AML-193 (cell line): ENCODE measurements around the gene SLC24A3.
A peak's percentile ranks its signal among the peaks of the same experiment; 100 is the strongest.

ENCODE experiments used
- DNase-seq, 2 experiments: peaks; one replicate each; lab custom pipeline; 2025; lab: John Stamatoyannopoulos, UW

SLC24A3 gene

GRCh38 chr20:19714579-19714840, 502.1 kb downstream of the SLC24A3 start:
- DNase-seq, result no peak

GRCh38 chr20:19715986-19716385, 503.5 kb downstream of the SLC24A3 start:
- no peak for DNase-seq

GRCh38 chr20:19718880-19719279, 506.4 kb downstream of the SLC24A3 start:
- DNase-seq, result no peak

GRCh38 chr20:19720991-19721390, 508.5 kb downstream of the SLC24A3 start:
- DNase-seq, result no peak

- DNase-seq, result no peak
Observed at GRCh38 chr20:19723051-19723450, 510.6 kb downstream of the SLC24A3 start.

GRCh38 chr20:19723813-19724430, 511.5 kb downstream of the SLC24A3 start:
- no peak for DNase-seq

GRCh38 chr20:19725373-19725772, 512.9 kb downstream of the SLC24A3 start:
- DNase-seq, result no peak

- no peak for DNase-seq
Observed at GRCh38 chr20:19725814-19726525, 513.5 kb downstream of the SLC24A3 start.

GRCh38 chr20:19727251-19727847, 514.9 kb downstream of the SLC24A3 start:
- DNase-seq, result no peak

GRCh38 chr20:19729672-19730071, 517.2 kb downstream of the SLC24A3 start:
- no peak for DNase-seq

- DNase-seq, result no peak
Observed at GRCh38 chr20:19730706-19731105, 518.3 kb downstream of the SLC24A3 start.

GRCh38 chr20:19734811-19735210, 522.4 kb downstream of the SLC24A3 start:
- no peak for DNase-seq

- peak; percentile 71 to 78 for DNase-seq
Observed at GRCh38 chr20:19735446-19735845, 523.0 kb downstream of the SLC24A3 start.

GRCh38 chr20:19737025-19737424, 524.6 kb downstream of the SLC24A3 start:
- DNase-seq, result peak; percentile 87 to 89

- no peak for DNase-seq
Observed at GRCh38 chr20:19738951-19739350, 526.5 kb downstream of the SLC24A3 start.

- DNase-seq, result no peak
Observed at GRCh38 chr20:19739351-19739750, 526.9 kb downstream of the SLC24A3 start.

- no peak for DNase-seq
Observed at GRCh38 chr20:19740512-19740911, 528.1 kb downstream of the SLC24A3 start.

GRCh38 chr20:19741924-19742323, 529.5 kb downstream of the SLC24A3 start:
- no peak for DNase-seq

GRCh38 chr20:19742974-19743639, 530.7 kb downstream of the SLC24A3 start:
- peak; percentile 50 to 55 for DNase-seq

- DNase-seq, result peak in 1 of 2 experiments; percentile 40
Observed at GRCh38 chr20:19743640-19743995, 531.2 kb downstream of the SLC24A3 start.

- no peak for DNase-seq
Observed at GRCh38 chr20:19745106-19745505, 532.7 kb downstream of the SLC24A3 start.

GRCh38 chr20:19745584-19745983, 533.1 kb downstream of the SLC24A3 start:
- no peak for DNase-seq

GRCh38 chr20:19746396-19746795, 534.0 kb downstream of the SLC24A3 start:
- DNase-seq, result no peak
